NCI-H2196 treated with DMSO at 0.1 percent for 48 hours (cell line): Measurements from ENCODE around the gene GPR78.
"Not testable (repeated sequence)": the region's sequence is repeated elsewhere in the genome, so short reads cannot be mapped to it uniquely, and the experiment has no call there.

Experiments used
- DNase-seq: peaks from one replicate; lab custom pipeline; 2025; ENCODE audit not compliant: unreplicated experiment; lab: John Stamatoyannopoulos, UW

Gene GPR78

GRCh38 chr4:8560265-8561047, 19.7 kb upstream of the GPR78 start:
- no peak for DNase-seq

DNA sequence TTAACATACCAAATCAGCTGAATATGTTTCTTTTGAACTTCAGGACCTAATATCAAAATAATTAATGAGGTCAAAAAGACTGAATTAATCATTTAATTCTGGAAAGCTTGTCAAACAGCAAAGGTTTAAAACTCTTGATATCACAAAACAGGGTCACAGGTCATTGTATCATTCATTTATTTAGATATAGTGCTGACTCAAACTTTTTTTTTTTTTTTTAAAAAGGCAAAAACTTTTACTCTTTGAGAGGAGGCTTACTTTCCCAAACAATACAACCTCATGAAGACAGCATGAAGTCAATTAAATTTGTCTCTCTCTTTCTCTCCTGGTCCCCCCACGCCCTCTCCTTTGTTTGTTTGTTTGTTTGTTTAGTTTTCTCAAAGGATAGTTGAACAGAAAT, 15.6 kb upstream of the GPR78 start:
- no peak for DNase-seq

GRCh38 chr4:8568068-8568668, 12.0 kb upstream of the GPR78 start:
- DNase-seq, result no peak

DNA sequence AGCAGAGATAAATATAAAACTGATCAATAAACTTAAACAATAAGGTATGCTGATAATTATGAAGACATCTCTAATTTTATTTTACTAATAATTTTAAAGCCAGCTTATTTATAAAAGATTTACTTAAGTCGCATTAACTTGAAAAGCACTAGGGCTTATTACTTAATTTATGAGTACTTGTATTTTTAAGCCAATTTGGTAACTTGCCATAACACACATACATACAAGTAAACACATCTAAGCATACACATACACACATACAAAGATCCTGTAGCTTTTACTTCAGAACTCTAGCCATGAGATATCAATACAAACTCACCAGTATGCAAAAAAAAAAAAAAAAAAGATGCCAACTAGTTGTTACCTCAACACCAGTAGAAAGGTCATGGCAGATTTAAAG, 10.0 kb upstream of the GPR78 start:
- DNase-seq, result no peak

GRCh38 chr4:8571702-8572685, 8.2 kb upstream of the GPR78 start:
- DNase-seq, result no peak

- no peak for DNase-seq
Observed at GRCh38 chr4:8573266-8573665, 6.9 kb upstream of the GPR78 start.

- no peak for DNase-seq
Observed at GRCh38 chr4:8574796-8575370, 5.3 kb upstream of the GPR78 start.

DNA sequence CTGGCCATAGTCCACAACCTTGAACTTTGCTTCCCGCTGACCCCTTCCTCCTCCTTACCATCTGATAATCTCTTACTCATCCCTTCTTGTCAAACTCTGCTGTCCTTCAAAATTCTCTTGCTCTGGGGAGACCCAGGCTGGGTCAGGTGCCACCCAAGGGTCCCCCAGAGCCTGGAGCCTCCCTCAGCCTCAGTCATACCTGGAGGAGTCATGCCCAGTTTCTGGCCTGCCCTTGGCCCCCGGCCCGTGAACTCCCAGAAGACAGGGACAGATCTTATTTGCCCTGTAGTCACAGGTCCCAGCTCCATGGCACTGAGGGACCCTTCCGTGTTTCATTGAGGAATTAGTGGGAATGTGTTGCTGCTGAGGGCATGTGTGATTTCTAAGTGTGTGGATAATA, 4.7 kb upstream of the GPR78 start:
- no peak for DNase-seq

DNA sequence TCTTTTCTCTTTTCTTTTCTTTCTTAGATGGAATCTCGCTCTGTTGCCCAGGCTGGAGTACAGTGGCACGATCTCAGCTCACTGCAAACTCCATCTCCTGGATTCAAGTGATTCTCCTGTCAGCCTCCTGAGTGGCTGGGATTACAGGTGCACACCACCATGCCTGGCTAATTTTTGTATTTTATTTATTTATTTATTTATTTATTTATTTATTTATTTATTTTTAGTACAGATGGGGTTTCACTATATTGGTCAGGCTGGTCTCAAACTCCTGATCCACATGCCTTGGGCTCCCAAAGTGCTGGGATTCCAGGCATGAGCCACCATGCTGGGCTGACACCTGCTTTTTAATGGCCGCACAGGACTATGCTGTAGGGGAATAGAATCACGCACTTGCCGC, 3.6 kb upstream of the GPR78 start:
- DNase-seq, result not testable (repeated sequence)

DNA sequence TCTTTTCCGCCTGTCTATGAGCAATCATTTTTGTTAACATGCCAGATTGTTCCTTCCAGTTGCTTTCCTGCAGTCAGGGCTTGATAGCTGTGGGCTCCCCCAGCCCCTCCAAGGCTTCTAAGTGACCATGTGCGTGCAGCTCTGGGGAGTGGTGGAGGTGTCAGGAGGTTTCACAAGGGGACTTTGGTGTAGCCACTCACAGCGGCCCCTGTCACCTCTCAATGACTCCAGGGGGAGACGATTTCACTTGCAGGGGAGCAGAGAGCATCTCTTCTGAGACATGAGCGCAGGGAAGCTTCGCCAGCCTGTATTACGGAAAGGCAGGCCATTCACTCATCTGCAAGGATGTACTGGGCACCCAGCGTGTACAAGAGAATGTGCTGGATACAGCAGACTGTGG, 3.1 kb upstream of the GPR78 start:
- DNase-seq, result no peak

DNA sequence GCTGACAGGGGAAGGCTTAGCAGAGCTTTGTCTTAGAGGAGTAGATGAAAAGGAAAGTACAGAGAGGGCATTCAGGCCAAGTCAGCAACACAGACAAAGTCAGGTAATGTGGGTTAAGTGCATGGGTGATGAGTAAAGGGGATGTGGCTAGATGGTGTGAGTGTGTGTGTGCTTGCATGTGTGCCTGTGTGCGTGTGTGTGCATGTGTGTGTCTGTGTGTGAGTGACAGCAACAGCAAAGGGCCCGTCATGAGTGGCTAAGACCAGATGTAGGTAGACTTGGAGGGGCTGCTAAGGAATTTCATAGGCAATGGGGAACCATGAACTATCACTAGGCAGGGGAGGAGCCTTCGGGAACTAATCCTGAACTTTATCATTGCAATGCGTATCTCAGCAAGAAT, 2.2 kb upstream of the GPR78 start:
- no peak for DNase-seq

GRCh38 chr4:8578717-8579116, 1.5 kb upstream of the GPR78 start:
- DNase-seq, result no peak

DNA sequence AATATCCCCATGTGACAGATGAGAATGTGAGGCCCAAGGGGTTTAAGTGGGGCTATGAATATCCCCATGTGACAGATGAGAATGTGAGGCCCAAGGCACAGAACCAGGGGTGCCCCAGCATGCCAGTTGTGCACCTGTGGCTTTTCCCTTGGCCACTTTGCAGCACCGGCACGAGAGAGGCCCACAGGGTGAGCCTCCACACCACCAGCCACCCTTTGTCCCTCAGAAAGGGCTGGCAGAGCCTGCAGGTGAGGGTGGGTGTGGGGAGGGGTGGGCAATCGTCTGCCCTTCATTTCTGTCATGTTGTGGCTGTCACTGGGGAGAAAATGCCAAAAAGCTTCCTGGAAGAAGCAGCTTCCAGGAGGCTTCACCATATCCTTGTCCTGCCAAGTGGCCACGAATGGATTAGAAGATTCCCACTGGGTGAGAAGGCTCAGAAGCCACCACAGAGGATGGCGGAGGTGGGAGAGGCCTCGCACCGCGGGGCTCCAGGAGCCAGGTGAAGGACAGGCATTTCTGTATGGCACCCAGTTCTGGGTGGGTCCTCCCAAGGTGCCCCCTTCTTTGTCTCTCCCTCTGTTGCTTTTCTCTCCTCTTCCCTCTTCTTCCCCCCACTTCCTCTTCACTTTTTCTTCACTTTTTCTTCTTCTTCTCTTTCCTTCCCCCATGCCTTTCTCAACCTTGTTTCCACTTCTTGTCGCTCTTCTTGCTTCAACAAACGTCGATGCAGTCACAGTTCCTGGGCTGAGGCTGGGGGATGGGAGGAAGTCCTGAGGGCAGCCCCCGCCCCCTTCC, 469 bp upstream of the GPR78 start:
- DNase-seq, result no peak

DNA sequence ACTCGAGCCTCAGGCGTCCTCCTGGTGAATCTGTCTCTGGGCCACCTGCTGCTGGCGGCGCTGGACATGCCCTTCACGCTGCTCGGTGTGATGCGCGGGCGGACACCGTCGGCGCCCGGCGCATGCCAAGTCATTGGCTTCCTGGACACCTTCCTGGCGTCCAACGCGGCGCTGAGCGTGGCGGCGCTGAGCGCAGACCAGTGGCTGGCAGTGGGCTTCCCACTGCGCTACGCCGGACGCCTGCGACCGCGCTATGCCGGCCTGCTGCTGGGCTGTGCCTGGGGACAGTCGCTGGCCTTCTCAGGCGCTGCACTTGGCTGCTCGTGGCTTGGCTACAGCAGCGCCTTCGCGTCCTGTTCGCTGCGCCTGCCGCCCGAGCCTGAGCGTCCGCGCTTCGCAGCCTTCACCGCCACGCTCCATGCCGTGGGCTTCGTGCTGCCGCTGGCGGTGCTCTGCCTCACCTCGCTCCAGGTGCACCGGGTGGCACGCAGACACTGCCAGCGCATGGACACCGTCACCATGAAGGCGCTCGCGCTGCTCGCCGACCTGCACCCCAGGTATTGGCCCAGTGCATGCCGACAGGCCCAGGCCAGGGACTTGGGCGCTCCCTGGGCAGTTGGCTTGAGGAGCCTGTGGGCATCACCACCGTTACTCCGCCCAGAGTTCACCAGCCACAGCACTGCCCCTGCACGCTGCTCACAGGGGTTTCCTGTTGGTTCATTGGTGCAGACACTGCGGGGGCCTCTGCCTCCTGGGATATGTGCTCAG, 1.1 kb downstream of the GPR78 start:
- no peak for DNase-seq

- DNase-seq, result no peak
Observed at GRCh38 chr4:8582016-8582415, 1.8 kb downstream of the GPR78 start.

- DNase-seq, result no peak
Observed at GRCh38 chr4:8582436-8582835, 2.2 kb downstream of the GPR78 start.

- DNase-seq, result no peak
Observed at GRCh38 chr4:8582941-8583654, 2.9 kb downstream of the GPR78 start.

DNA sequence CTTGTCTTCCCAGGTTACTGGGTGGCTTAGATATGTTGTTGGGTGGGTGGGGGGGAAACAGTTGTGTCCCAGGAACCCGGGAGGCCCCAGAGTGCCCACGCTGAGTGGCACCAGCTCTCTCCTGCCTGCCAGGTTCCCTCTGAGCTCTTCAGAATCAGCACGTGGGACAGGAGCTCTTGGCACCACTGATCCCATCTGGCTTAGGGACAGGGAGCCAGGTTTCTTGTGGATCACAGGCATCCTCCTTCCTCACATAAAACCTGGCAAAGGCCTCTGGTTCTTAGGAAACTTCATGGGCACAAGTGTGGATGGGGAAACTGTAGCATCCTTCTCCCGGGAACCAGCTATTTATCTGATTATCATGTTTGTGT, 3.4 kb downstream of the GPR78 start:
- DNase-seq, result no peak

DNA sequence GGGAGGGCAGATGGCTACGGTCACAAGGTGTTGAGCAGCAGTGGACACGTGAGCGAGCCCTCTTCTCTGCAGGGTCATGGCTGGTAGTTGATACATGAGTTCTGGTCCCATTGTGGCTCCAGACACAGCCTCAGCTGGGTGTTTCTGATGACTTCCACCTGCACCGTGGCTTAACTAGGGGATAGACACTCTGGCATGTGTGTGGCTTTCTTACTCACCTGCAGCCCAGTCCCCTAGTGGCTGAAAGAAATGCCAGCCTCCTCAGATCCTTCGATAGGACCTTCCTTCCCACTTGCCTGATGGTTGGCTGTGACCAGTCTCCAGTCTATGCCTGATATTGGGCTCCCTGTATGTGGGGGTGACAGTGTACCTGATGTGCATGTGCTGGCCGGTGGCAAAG, 5.0 kb downstream of the GPR78 start:
- DNase-seq, result no peak
